Measurements from ENCODE around the gene ZNF445.
A peak's percentile ranks its signal among the peaks of the same experiment; 100 is the strongest.
"Not testable (repeated sequence)": the region's sequence is repeated elsewhere in the genome, so short reads cannot be mapped to it uniquely, and the experiment has no call there.

ZNF445 gene

GRCh38 chr3:44477312-44478030 lies at the start of gene ZNF445:
Gene ZNF445, minus strand, starts transcription at chr3:44477670. Its CDS starts 22,121 bp downstream, at chr3:44455549.
- H3K27ac ChIP-seq = peak within 1 kb of the TSS; percentile 44 to 91 (median 79)
- H3K4me3 ChIP-seq = peak within 1 kb of the TSS; percentile 64 to 92 (median 75)

GRCh38 chr3:44525060-44525459 lies 47.6 kb upstream of the ZNF445 start:
- H3K4me3 ChIP-seq = no peak overlapping the region
- H3K27ac ChIP-seq = no peak overlapping the region

- no peak overlapping the region for H3K27ac ChIP-seq
- no peak overlapping the region for H3K4me3 ChIP-seq
Measured at GRCh38 chr3:44522494-44522933, 45.0 kb upstream of the ZNF445 start.

- no peak overlapping the region for H3K27ac ChIP-seq
Measured at GRCh38 chr3:44521721-44522120, 44.3 kb upstream of the ZNF445 start.

DNA sequence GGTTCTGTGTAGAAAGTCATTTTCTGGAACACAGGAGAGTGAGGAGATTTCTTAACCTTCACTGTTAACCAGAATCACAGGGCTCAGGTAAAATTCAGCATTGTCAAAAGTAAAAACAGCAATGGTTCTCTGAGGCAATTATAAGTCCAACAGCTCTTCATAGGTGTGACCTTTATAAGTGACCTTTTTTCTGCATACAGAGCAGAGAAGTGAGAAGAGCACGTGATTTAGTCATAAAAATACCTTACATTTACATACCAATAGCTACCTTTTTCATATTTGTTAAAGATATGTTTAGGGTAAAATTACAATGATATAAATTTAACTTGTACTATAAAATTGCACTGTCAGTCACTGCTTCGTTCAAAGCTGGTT lies 41.3 kb upstream of the ZNF445 start:
- no peak overlapping the region for H3K4me3 ChIP-seq
- no peak overlapping the region for H3K27ac ChIP-seq

More at GRCh38 chr3:44521721-44522120, 44.3 kb upstream of the ZNF445 start:
- no peak overlapping the region for H3K4me3 ChIP-seq

DNA sequence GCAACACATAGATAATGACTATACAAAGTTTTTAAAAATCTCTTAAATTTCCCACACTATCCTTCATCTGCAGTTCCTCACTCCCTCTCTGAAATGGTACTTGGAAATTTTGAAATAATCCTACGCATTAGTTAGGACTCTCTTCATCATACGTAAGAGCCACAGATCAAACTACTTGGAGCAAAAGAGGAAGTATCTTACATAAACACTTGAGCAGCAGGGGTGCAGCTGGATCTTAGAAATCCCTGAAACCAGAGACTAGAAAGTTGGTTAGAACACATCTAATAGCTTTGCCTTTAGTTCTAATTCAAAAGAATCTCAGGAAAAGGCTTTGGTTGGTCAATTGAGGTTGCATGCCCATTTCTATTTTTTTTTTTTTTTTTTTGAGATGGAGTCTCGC lies 38.8 kb upstream of the ZNF445 start:
- Histone ChIP-seq H3K27ac (no peak overlapping the region), H3K4me3 (no peak overlapping the region)

DNA sequence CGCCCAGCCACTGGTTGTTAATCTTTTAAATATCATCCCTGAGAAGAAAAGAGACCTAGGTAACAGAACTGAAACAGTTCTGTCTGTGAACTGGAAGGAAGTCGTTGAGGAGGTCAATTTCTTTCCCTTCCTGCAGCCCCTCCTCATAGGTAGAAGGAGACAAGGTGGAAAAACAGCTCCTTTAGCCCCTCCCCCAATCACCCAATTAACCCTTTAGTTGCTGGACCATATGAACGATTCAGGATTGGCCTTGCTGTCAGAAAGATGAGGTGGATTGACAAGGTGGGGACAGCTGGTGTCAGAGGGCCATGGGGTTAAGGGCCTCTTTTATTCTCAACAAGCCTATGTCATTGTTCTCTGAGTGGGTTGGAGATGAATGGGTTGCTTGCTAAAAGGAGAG lies 36.0 kb upstream of the ZNF445 start:
- Histone ChIP-seq H3K4me3 (no peak overlapping the region), H3K27ac (no peak overlapping the region)

GRCh38 chr3:44511238-44511566 lies 33.7 kb upstream of the ZNF445 start:
- Histone ChIP-seq H3K27ac (peak overlapping the region in 20 of 21 experiments; percentile 67 to 95 (median 86)), H3K4me3 (peak overlapping the region; percentile 64 to 96 (median 91))

DNA sequence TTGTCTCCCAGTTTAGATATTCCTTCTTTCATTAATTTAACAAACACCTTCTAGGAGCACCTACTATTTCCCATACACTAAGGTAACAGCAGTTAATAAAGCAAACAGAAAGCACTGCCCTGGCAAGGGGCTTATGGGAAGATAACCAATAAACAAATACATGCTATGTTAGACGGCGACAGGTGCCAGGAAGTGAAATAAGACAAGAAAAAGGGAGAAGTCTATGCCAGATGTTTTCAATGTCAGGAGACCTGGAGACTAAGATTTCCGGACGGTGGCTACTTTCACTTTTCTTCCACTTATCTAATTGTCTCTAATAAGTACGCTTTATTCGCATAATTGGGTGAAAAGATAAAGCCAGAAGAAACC lies 32.5 kb upstream of the ZNF445 start:
- Histone ChIP-seq H3K27ac (peak overlapping the region in 20 of 21 experiments; percentile 77 to 95 (median 86)), H3K4me3 (peak overlapping the region; percentile 64 to 96 (median 91))

GRCh38 chr3:44509393-44509921 lies 32.0 kb upstream of the ZNF445 start:
- Histone ChIP-seq H3K4me3 (peak overlapping the region; percentile 64 to 96 (median 91)), H3K27ac (peak overlapping the region in 8 of 21 experiments; percentile 79 to 94 (median 87))

DNA sequence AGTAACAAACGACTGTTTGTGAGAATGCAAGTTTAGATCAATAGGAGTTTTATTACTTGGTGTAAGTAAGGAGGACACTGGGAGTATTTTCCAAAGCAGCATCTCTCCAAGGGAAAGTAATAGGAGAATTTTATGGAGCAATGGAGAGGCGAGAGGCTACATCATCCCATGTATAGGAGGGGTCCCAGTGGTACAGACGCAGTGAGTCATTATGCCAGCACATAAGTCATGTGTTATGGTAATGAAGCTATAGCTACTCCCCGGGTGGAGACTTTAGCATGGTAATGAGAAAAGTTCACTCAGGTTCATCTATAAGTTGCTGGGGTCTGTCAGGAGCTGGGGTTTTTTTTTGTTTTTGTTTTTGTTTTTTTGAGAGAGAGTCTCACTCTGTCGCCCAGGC lies 29.5 kb upstream of the ZNF445 start:
- Histone ChIP-seq H3K4me3 (no peak overlapping the region), H3K27ac (no peak overlapping the region)

DNA sequence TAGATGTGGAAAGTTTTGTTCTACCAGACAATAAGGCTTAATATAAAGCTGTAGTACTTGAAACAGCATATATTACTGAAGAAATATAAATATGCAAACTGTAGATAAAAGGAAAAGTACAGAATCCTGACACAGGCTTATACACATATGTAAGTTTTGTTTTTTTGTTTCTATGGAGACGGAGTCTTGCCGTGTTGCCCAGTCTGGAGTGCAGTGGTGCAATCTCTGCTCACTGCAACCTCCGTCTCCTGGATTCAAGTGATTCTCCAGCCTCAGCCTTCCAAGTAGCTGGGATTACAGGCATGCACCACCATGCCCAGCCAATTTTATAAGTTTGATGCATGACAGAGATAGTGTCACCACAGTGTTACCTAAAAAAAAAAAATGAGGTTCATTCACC lies 29.1 kb upstream of the ZNF445 start:
- H3K27ac ChIP-seq = no peak overlapping the region
- H3K4me3 ChIP-seq = no peak overlapping the region

- no peak overlapping the region for H3K4me3 ChIP-seq
- no peak overlapping the region for H3K27ac ChIP-seq
Measured at GRCh38 chr3:44504566-44504965, 27.1 kb upstream of the ZNF445 start.

DNA sequence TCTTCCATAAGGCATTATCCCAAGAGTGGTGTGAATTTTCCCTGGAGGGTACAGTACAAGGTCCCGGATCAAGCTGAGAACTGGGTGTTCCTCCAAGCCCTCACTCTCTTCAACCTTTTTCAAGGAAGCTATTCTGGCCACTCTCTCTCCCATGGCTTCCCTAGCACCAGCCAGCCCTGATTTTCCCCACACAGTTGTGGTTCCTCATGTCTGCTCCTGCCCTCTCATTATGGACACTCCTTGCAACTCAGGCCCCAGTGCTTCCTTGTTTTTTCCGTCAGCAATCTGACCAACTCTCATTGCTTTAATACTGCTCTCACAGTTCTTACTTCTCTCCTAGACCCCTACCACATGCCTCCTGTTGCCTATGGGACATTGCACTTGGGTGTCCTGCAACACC lies 25.7 kb upstream of the ZNF445 start:
- H3K27ac ChIP-seq = not testable (repeated sequence)

DNA sequence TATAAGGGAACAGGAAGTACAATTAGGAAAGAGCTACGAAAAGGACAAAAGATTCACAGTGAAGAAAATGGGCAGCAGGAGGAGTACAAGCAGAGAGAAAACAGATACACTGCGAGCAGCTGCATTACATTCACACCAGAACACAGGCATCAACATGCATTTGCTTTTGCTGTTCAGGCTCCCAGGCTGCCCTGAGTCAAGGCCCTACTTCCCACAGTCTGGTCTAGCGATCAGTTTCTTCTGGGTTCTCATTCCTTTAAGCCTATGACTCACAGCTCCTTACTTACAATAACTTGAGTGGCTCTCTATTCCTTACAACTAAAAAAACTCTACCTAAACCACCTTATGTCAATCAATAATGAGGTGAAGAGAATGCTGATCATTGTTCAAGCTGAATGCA lies 24.5 kb upstream of the ZNF445 start:
- no peak overlapping the region for H3K27ac ChIP-seq
- H3K4me3 ChIP-seq = no peak overlapping the region

More for the DNA sequence above, 25.7 kb upstream of the ZNF445 start:
- H3K4me3 ChIP-seq = not testable (repeated sequence)

GRCh38 chr3:44499899-44500168 lies 22.4 kb upstream of the ZNF445 start:
- H3K4me3 ChIP-seq, H3K27ac ChIP-seq: not testable (repeated sequence)

- Histone ChIP-seq H3K27ac (no peak overlapping the region), H3K4me3 (no peak overlapping the region)
Measured at GRCh38 chr3:44499149-44499898, 21.9 kb upstream of the ZNF445 start.

GRCh38 chr3:44495636-44496415 lies 18.4 kb upstream of the ZNF445 start:
- Histone ChIP-seq H3K27ac (no peak overlapping the region), H3K4me3 (no peak overlapping the region)

GRCh38 chr3:44492496-44492895 lies 15.0 kb upstream of the ZNF445 start:
- Histone ChIP-seq H3K27ac (no peak overlapping the region), H3K4me3 (no peak overlapping the region)

DNA sequence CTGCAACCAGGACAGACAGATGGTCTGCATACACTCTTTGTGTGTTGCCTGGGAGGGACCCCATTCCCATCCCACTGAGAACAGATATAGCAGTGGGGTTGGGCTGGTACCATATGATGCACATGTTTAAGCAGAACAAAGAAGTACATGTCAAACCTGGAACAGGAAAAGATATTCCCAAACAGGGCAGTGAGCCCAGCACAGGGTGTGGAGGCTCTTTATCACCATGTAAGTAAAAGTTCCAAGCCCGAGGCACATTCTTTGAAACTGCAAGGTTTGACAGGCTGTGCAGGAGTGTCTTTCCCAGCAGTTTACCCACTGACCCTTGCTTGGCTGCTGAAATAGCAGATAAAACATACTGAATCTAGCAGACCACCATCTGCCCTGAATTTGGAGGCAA lies 5.3 kb upstream of the ZNF445 start:
- H3K4me3 ChIP-seq = no peak overlapping the region
- H3K27ac ChIP-seq = peak overlapping the region in 1 of 21 experiments; percentile 14
